ENCODE measurements around the gene GHRL. TPM values are rescaled to one million over a fixed set of nuclear protein-coding genes. Genes with fewer than 3 reads are reported as not detected.
"Not testable (repeated sequence)": the region's sequence is repeated elsewhere in the genome, so short reads cannot be mapped to it uniquely, and the experiment has no call there.

Gene GHRL
- polyA plus RNA-seq, 4 donors = 1.5 to 4.5 (median 2.7) TPM

GRCh38 chr3:10278501-10278900 is 14.2 kb downstream of the GHRL start:
- DNase-seq (ENCODE audit: low read depth in 4 of 4, low spot score in 3 of 4) = no peak

DNA sequence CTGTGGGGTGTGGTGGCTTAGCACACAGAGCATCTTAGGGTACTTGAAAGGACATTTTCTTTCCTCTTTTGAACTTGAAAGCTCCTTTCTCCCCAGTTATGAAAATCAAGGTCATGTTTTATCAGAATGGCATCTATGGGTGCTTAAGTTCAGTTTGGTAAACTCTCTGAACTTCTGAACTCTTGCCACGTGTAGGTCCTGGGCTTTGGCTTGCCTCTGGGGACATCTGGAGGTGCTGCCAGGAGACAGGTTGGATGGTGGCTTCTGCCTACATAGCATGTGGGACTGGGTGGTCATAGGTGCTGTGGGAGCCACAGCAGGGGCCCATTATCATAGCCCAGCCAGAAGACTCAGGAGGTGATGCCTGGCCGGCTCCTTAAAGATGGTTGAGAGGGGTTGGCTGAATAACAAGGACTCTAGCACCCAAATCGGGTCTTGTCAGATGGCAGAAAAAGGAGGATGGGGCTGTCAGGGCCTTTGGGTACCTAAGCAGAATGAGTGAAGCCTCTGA is 15.6 kb downstream of the GHRL start:
- no peak for DNase-seq (ENCODE audit: low read depth in 4 of 4, low spot score in 3 of 4)

DNA sequence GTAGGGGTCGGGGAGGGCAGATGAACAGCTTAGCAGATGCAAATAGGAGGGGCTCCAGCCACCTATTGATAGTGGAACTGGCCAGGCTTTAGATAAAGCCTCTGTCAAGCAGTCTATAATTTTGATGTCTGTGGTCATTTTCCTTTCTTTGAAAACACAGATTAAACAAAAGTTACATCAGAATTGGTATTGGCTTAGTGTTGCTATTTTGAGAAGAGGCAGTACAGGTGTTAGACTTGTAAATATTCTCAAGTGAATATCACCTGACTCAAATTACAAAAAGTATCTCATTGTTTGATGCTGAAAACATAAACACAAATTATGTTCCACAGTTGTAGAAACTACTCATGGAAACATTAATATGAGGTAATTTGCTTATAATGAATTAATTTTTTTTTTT is 18.1 kb downstream of the GHRL start:
- DNase-seq (ENCODE audit: low read depth in 4 of 4, low spot score in 3 of 4) = no peak

GRCh38 chr3:10273702-10274305 is 18.9 kb downstream of the GHRL start:
- no peak for DNase-seq (ENCODE audit: low read depth in 4 of 4, low spot score in 3 of 4)

- no peak for DNase-seq (ENCODE audit: low read depth in 4 of 4, low spot score in 3 of 4)
Observed at GRCh38 chr3:10272977-10273376, 19.8 kb downstream of the GHRL start.

- not testable (repeated sequence) for DNase-seq (ENCODE audit: low read depth in 4 of 4, low spot score in 3 of 4)
Observed at GRCh38 chr3:10272476-10272875, 20.3 kb downstream of the GHRL start.

- DNase-seq (ENCODE audit: low read depth in 4 of 4, low spot score in 3 of 4) = no peak
Observed at GRCh38 chr3:10269443-10269842, 23.3 kb downstream of the GHRL start.

- DNase-seq (ENCODE audit: low read depth in 4 of 4, low spot score in 3 of 4) = no peak
Observed at GRCh38 chr3:10268930-10269329, 23.8 kb downstream of the GHRL start.

GRCh38 chr3:10268116-10268515 is 24.6 kb downstream of the GHRL start:
- DNase-seq (ENCODE audit: low read depth in 4 of 4, low spot score in 3 of 4) = no peak

- not testable (repeated sequence) for DNase-seq (ENCODE audit: low read depth in 4 of 4, low spot score in 3 of 4)
Observed at GRCh38 chr3:10266936-10267335, 25.8 kb downstream of the GHRL start.

DNA sequence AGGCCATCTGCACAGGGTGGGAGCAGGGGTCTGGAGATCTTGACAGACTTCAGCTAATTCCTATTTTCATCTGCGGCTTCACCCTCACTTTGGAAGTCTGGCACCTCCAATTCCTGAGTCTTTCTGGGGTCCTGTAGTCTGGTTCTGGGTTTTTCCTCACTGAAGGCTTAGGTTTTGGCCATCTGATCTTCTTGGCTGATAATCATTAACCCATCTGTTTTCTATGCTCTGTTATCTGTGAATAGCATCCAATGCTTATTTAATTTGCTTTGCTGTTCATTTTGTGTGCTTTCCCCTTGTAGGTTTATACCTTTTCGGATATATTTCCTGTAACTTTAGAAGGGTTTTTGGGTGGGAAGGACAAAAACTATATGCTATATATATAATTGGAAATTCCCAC is 26.9 kb downstream of the GHRL start:
- no peak for DNase-seq (ENCODE audit: low read depth in 4 of 4, low spot score in 3 of 4)

DNA sequence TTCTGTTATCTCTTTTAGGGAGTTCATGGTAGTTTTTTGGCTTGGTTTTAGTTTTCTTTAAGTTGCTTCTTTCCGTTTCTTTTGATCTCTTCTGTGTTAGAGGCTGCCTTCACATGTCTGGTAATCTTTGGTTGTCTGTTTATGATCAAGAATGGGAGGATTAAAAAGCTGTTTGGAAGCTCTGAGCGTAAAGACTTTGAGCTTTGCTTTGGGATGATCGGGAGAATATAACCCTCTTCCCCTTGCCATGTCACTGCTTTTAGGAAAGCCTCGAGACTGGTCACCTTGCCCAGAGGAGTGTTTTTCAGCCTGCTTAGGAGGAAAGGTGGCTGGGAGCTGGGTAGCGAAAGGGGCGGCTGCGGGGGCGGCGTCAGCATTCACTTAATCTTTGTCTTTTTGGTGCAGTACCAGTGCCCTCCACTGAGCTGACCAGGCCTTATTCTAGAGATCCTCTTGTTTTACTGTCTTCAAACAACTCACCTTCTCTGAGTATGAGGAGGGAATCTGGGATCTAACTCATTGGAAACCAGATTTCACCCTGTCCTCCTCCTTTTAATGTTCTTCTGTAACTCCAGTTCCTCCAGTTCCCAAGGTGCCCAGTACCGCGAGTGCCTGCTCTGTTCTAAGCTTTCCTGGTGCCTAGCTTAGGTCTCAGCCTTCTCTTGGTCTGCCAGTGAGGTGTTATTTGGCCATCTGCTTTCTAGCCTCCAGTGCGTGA is 28.9 kb downstream of the GHRL start:
- no peak for DNase-seq (ENCODE audit: low read depth in 4 of 4, low spot score in 3 of 4)

- no peak for DNase-seq (ENCODE audit: low read depth in 4 of 4, low spot score in 3 of 4)
Observed at GRCh38 chr3:10262027-10262426, 30.7 kb downstream of the GHRL start.

DNA sequence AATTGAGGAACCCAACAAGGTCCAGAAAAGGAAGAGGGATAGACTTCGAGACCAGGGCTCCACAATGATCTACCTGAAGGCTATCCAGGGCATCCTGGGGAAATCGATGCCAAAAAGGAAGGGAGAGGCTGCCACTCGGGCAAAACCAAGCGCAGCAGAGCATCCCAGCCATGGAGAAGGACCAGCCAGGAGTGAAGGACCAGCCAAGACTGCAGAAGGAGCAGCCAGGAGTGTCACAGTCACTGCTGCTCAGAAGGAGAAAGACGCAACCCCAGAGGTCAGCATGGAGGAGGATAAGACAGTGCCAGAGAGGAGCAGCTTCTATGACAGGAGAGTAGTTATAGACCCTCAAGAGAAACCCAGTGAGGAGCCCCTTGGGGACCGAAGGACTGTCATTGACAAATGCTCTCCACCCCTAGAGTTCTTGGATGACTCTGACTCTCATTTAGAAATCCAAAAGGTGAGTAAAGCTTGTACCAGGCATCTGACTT is 32.5 kb downstream of the GHRL start:
- DNase-seq (ENCODE audit: low read depth in 4 of 4, low spot score in 3 of 4) = no peak

- no peak for DNase-seq (ENCODE audit: low read depth in 4 of 4, low spot score in 3 of 4)
Observed at GRCh38 chr3:10259798-10260197, 32.9 kb downstream of the GHRL start.

DNA sequence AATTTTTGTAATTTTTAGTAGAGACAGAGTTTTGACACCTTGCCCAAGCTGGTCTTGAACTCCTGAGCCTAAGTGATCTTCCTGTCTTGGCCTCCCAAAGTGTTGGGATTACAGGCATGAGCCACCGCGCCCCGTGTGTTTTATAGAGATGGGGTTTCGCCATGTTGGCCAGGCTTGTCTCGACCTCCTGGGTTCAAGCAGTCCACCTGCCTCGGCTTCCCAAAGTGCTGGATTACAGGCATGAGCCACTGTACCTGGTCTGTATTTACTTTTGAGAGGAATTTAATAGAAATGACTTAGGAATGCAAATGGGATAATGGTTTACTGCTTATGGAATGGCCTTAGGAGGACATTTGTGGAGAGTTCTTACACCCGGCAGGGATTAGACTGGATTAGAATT is 33.7 kb downstream of the GHRL start:
- DNase-seq (ENCODE audit: low read depth in 4 of 4, low spot score in 3 of 4) = no peak

- no peak for DNase-seq (ENCODE audit: low read depth in 4 of 4, low spot score in 3 of 4)
Observed at GRCh38 chr3:10255835-10256234, 36.9 kb downstream of the GHRL start.

GRCh38 chr3:10253731-10254130 is 39.0 kb downstream of the GHRL start:
- no peak for DNase-seq (ENCODE audit: low read depth in 4 of 4, low spot score in 3 of 4)

DNA sequence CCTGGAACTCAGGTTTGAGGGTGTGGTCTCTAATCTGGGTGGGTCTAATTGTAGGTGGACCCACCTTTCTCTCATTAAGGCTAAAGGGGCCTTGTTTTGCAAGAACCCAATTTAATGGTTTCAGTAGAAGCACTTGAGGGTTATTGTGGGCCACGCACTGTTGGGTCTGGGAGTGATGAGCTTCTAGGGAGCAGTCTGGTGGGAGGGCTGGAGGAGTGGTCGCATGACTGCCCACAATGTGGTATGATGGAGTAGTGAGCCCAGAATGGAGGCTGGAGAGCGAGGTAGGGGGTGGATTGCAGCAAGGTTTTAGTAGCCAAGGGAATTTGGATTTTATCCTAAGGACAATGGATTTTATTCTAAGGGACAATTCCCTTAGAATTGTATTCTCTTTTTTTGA is 41.7 kb downstream of the GHRL start:
- DNase-seq (ENCODE audit: low read depth in 4 of 4, low spot score in 3 of 4) = no peak

- no peak for DNase-seq (ENCODE audit: low read depth in 4 of 4, low spot score in 3 of 4)
Observed at GRCh38 chr3:10249833-10250232, 42.9 kb downstream of the GHRL start.

- DNase-seq (ENCODE audit: low read depth in 4 of 4, low spot score in 3 of 4) = no peak
Observed at GRCh38 chr3:10248984-10249748, 43.6 kb downstream of the GHRL start.

Measured in left renal pelvis (tissue), 4 donors.